Epithelial cell of esophagus (primary cell): ENCODE data around the gene CFAP251.

Experiments used
- DNase-seq: peaks from one replicate; pipeline ENCODE4 v3.0.0; 2010; ENCODE audit warnings: low read depth
- H3K4me3 ChIP-seq: 2 replicates; pipeline ENCODE4 v1.5.1; 2011; ENCODE audit warnings: mild to moderate bottlenecking, low read length, control low read depth
- TF ChIP-seq, protein P1 (sequence below): IDR thresholded peaks from 2 replicates; pipeline ENCODE4 v1.5.1; 2011; ENCODE audit warnings: low read depth, mild to moderate bottlenecking, low read length, control low read depth, inconsistent platforms; ENCODE audit not compliant: insufficient read depth; ENCODE audit errors: missing control alignments

CFAP251 gene

DNA sequence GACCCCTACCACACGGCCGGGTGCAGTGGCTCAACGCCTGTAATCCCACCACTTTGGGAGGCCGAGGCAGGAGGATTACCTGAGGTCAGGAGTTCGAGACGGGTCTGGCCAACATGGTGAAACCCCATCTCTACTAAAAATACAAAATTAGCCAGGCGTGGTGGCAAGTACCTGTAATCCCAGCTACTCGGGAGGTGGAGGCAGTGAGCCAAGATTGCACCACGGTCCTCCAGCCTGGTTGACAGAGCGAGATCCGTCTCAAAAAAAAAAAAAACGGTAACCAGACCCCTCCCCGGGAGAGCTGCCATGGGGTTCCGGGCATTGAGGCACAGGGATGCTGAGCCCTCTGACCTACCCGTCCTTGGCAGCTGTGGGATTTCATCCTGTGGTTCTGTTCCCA is 125.1 kb downstream of the CFAP251 start:
- TF ChIP-seq, protein P1, sequence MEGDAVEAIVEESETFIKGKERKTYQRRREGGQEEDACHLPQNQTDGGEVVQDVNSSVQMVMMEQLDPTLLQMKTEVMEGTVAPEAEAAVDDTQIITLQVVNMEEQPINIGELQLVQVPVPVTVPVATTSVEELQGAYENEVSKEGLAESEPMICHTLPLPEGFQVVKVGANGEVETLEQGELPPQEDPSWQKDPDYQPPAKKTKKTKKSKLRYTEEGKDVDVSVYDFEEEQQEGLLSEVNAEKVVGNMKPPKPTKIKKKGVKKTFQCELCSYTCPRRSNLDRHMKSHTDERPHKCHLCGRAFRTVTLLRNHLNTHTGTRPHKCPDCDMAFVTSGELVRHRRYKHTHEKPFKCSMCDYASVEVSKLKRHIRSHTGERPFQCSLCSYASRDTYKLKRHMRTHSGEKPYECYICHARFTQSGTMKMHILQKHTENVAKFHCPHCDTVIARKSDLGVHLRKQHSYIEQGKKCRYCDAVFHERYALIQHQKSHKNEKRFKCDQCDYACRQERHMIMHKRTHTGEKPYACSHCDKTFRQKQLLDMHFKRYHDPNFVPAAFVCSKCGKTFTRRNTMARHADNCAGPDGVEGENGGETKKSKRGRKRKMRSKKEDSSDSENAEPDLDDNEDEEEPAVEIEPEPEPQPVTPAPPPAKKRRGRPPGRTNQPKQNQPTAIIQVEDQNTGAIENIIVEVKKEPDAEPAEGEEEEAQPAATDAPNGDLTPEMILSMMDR = no peak
- H3K4me3 ChIP-seq = no peak overlapping the region
- DNase-seq = no peak

DNA sequence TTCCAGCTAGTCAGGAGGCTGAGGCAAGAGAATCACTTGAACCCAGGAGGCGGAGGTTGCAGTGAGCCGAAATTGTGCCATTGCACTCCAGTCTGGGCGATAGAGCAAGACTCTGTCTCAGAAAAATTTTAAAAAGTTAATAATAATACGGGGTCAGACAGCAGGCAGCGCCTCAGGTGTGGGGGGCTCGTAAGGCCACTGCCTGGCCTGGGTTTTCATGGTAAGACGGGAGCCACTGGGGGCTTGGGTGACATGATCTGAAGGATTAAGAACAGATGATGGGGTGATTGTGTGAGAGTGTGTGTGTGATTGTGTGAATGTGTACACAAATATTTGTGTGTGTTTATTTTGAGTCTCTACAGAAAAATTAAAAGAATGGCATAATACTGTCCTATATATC is 126.9 kb downstream of the CFAP251 start:
- DNase-seq = no peak
- TF ChIP-seq, protein P1 = no peak
- no peak overlapping the region for H3K4me3 ChIP-seq

DNA sequence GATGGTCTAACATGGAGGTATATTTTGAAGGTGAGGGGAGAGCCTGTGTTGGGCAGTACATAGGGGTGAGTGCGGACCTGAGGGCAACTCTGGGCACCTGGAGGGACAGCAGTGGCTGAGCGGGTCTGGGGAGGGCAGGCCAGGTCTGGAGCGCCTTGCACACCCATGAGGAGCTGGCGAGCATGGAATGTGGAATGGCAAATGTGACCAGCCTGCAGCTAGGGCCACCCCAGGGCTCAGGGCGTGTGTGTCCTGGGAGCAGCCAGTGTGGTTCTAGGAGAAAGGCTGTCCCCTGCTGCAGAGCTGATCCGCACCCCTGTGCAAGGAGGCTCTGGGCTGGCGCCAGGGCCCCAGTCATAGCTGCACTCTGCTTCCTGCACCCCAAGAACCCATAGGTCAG is 127.8 kb downstream of the CFAP251 start:
- H3K4me3 ChIP-seq = no peak overlapping the region
- DNase-seq = no peak
- TF ChIP-seq, protein P1 = no peak

DNA sequence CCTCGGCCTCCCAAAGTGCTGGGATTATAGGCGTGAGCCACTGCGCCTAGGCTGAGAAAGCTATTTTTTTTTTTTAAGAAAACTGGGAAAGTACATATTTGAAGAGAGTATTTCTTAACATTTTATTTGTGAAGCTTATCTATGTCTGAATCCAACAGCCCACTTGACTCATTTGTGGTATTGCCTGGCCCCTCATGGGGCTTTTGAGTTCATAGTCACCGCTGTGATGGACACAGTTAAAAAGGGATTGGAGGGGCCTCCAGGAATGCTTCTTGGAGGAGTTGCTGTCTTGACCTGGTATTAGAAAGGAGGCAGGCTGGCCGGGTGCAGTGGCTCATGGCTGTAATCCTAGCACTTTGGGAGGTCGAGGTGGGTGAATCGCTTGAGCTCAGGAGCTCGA is 129.8 kb downstream of the CFAP251 start:
- DNase-seq = no peak
- no peak overlapping the region for H3K4me3 ChIP-seq
- TF ChIP-seq, protein P1 = no peak

DNA sequence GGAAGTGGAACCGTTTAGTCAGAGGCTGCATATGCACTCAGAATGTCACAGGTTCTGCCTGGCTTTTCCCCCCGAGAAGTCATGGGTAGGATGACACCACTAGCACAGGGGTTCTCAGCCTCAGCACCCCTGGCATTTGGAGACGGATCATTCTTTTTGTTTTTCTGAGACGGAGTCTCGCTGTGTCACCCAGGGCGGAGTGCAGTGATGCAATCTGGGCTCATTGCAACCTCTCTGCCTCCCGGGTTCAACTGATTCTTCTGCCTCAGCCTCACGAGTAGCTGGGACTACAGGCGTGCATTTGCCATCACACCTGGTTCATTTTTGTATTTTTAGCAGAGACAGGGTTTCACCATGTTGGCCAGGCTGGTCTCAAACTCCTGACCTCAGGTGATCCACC is 131.4 kb downstream of the CFAP251 start:
- TF ChIP-seq, protein P1 = no peak
- no peak for DNase-seq
- H3K4me3 ChIP-seq = no peak overlapping the region

DNA sequence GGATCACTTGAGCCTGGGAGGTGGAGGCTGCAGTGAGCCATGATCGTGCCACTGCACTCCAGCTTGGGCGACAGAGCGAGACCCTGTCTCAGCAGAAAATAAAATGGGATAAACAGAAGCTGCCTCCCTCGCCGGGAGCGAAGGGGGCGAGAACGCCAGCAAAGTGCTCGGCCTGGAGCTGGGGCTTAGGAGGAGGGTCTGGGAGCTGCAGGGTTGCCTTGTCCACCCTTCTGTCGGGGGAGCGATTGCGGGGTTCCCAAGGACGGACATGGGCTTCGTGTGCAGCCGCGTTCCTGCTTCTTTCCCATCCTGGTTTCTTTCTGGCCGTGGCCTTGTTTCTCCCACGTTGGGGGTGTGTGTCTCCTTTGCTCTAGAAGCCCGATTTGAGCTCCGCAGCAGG is 132.3 kb downstream of the CFAP251 start:
- H3K4me3 ChIP-seq = no peak overlapping the region
- TF ChIP-seq, protein P1 = no peak
- no peak for DNase-seq

DNA sequence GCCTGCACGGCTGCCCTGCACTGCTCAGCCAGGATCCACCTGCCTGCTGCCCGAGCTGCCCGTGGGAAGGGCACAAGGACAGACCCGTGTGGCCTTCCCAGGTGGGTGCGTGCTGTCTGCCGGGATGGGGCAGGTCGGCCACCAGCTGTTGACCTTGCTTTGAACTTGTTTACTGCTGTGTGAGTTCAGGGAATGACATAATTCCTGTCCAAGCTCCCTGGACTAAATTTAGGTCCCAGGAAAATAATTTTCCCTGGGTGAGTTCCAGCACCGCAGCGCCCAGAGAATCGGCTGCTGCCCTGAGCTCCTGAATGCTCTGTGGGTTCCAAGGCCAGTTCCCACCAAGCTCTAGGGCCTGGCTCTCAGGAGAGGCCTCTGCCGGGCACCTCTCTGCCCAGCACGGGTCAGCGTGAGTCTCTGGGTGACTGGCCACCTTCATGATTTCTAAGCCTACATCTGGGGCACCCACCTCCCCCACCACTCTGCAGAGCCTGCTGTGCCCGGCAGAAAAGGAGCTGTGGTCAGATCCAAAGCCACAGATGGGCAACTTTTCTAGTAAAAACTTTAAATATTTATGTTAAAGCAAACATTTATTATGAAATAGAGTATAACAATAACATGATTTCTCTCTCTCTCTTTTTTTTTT is 133.0 kb downstream of the CFAP251 start:
- TF ChIP-seq, protein P1 = no peak
- DNase-seq = no peak
- no peak overlapping the region for H3K4me3 ChIP-seq
